ENCODE results near the gene PLCB1. TPM values are rescaled to one million over a fixed set of nuclear protein-coding genes. Genes with fewer than 3 reads are reported as not detected.

The PLCB1 gene
- total RNA-seq, 1 donor from 2014 or later = 7.2 TPM

DNA sequence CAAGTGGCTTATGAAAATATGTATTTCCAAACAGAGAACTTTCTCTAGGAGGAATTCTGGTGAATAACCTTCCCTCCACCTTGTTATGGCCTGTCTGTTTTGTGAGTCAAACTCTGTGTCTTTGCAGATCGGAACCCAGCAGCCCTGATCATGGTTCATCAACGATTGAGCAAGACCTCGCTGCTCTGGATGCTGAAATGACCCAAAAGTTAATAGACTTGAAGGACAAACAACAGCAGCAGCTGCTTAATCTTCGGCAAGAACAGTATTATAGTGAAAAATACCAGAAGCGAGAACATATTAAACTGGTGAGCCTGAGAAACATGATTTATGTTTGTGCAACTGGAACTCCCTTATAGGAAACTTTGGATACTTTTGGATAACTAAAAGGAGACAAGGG, 642.3 kb downstream of the PLCB1 start:
- intact Hi-C loops (cut with DNase I) = no loop called here
- no peak for DNase-seq (ENCODE audit: missing footprints)
- no peak for ATAC-seq

DNA sequence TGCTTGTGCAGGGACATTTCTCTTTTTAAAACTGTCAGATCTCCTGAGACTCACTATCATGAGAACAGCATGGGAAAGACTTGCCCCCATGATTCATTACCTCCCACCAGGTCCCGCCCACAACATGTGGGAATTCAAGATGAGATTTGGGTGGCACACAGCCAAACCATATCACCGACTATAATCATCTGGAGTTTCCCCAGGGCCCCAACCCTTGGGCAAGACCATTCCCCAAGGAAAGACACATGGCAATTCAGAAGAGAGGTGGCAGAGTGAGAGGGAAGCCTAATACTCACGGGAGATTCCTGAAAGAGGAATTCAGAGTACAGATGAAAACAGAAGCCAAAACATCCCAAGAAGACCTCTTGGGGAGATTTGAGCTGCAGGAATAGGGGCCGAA, 645.8 kb downstream of the PLCB1 start:
- DNase-seq (ENCODE audit: missing footprints) (no peak), ATAC-seq (no peak)
- intact Hi-C loops (cut with DNase I) = no loop called here

DNA sequence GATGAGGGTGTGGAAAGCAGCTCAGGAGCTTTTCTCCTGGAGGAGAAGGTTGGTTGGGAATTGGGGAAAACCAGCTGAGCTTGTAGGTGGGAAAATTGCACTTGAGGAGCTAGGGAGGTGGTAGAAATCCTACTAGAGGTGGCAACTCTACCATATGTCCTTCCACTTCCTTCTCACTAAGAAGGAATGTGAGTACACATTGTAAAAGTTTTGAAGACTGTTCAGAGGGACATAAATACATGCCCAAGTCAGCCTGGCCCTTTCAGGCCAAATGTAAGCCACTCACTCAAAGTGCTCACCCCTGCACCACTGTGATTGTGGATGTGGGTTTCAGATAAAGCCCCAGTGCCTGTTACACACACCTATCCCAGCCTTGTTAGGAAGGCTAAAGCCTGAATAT, 646.3 kb downstream of the PLCB1 start:
- DNase-seq (ENCODE audit: missing footprints) (no peak), ATAC-seq (no peak)
- intact Hi-C loops (cut with DNase I) = no loop called here

DNA sequence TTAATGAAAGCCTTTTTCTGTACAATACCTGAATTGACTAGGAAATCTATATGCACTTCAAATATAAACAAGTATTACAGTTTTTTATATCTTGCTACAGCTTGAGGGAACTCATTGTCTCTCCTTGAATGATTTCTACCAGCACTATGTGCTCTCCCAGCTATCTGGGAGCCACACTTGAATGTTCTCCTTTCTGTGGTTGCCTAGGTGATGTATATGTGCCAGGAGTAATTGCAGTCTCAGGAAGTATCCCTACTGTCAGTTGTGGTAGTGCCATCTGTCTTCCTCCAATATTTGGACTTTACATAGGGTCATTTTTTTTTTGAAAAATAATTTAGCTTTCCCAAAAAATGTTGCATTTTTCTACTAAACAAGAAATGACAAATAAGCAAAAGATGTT, 648.8 kb downstream of the PLCB1 start:
- intact Hi-C loops (cut with DNase I) = no loop called here
- ATAC-seq (no peak), DNase-seq (ENCODE audit: missing footprints) (no peak)

DNA sequence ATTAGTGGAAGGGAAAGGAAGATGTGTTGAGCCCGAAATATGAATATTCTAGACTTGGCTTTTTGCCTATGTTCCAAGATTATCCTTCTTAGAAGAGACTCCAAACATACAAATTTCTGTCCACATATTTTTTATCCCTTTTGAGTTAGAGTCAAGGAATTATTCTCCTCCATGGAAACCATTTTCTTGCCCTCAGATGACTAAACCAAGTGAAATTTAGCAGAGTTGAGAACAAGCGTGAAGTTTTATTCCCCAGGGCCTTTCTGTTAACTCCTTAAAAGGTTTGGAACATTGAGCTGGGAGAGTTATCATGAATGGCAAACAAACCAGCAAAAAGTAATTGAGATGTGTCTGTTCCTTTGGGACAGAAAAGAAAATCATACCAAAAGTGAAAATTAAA, 650.7 kb downstream of the PLCB1 start:
- intact Hi-C loops (cut with DNase I) = no loop called here
- no peak for DNase-seq (ENCODE audit: missing footprints)
- ATAC-seq = peak; percentile 39

DNA sequence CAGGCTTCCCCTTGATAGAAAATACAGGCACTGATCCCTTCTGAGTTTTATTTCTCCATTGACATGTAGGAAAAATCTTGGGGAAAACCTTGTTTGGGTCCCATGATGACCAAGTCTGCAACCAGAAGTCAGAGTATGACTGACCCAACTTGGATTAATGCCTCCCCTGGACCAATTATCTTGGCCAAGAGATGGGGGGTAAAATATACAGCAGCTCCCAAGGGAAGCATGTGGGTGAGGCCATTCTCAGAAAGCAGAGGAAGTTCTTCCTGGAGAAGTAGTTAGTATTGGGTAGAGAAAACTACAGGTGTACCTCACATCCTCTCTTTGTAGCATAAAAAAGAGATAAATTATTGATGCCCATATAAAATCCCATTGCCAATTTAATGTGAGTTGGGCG, 651.7 kb downstream of the PLCB1 start:
- no peak for DNase-seq (ENCODE audit: missing footprints)
- intact Hi-C loops (cut with DNase I) = loop anchor here (1.0 kb wide), 1 partner anchor 24 kb away; no protein-coding TSS in a partner anchor
- no peak for ATAC-seq

DNA sequence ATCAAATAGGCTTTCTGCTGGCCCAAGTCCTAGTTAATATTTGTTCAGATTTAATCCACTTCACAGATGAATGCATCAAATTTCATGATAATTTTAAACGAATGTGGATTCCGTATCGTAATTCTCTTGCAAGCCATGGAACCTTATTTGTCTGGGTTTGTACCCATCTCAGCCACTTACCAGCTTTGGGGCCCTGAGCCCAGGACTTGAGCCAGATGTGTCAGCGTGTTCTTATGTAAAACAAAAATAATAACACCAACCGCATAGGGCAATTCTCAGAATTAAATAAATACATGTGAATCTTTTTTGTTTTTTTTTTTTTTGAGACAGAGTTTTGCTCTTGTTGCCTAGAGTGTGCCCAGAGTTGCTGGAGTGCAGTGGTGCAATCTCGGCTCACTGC, 654.3 kb downstream of the PLCB1 start:
- ATAC-seq (no peak), DNase-seq (ENCODE audit: missing footprints) (peak; percentile 67)
- intact Hi-C loops (cut with DNase I) = no loop called here

DNA sequence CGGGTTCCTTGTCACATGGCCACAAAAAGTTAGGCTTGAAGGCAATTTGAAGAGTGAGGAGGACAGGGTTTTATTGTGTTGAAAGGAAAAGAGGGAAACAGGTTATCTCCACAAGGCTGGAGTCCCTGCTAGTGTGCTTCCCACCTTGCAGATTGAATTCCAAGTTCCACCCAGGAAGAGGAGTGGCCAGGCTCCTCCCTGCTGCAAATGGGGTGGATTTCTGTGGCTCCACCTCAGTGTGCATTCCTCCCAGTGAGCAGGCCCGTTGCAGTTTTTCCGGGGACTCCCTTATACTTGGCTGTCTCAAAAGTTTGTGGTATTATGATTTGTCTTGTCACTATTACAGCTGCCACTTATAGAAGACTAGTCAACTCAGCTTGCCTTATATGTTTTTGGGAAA, 655.0 kb downstream of the PLCB1 start:
- no peak for DNase-seq (ENCODE audit: missing footprints)
- intact Hi-C loops (cut with DNase I) = no loop called here
- no peak for ATAC-seq

DNA sequence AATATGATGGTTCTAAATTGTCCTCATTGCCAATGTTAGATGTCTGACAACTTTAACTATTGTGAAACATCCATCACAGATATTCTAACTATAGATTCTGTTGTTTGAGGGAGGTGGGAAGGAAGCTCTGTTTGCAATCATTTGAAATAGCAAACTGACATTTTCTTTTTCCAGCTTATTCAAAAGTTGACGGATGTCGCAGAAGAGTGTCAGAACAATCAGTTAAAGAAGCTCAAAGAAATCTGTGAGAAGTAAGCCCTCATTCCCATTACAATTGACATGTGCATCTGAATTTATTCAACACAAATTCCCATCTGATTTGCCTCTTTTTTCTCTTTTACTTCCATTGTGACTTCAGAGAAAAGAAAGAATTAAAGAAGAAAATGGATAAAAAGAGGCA, 656.2 kb downstream of the PLCB1 start:
- ATAC-seq = no peak
- no peak for DNase-seq (ENCODE audit: missing footprints)
- intact Hi-C loops (cut with DNase I) = no loop called here

DNA sequence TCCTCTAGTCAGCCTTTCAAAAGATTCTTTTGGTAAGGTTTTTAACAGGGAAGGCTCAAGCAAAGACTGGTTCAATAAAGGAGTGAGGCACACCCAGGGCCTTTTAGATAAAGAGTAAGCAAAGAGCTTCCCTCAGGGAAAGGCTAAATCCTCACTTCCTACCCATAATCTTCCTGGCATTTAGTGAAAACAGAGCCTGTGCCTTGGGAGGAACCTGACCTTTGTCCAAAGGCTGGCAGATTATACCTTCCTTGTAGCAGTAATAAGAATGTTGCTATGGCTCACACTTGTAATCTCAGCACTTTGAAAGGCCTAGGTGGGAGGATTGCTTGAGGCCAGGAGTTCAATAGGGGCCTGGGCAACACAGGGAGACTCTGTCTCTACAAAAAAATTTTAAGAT, 656.8 kb downstream of the PLCB1 start:
- intact Hi-C loops (cut with DNase I) = no loop called here
- no peak for DNase-seq (ENCODE audit: missing footprints)
- no peak for ATAC-seq

DNA sequence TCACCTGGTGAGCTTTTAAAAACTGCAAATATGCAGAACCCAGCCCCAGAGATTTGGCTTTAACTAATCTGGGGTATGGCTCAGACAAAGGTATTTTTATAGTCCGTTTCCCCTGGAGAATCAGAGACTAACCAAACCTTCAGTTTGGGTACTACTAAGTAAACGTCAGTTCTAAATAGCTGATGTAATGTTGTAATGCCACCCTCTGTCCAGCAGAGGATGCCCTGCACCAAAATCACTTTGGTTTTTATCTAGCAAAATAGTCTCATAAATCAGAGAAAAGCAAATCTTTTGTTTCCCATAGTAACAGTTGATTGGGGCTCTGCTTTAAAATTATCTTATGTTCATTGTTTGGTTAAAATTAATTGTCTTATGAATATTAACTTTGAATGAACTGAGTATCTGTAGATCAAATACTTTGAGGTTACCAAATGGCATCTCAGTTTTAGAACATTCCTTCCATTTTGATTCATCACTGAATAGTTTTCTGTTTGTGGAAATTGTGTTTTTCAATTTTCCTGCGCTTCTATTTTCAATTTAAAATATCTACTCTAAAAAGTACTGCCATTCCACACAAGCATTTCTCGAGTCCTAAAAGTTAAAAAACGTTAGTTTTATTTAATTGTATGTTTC, 658.5 kb downstream of the PLCB1 start:
- ATAC-seq (peak; percentile 23), DNase-seq (ENCODE audit: missing footprints) (no peak)
- intact Hi-C loops (cut with DNase I) = loop anchor here (1.0 to 5.0 kb wide), 4 partner anchors 62 to 602 kb away; partner anchors contain the start of gene PLCB4

DNA sequence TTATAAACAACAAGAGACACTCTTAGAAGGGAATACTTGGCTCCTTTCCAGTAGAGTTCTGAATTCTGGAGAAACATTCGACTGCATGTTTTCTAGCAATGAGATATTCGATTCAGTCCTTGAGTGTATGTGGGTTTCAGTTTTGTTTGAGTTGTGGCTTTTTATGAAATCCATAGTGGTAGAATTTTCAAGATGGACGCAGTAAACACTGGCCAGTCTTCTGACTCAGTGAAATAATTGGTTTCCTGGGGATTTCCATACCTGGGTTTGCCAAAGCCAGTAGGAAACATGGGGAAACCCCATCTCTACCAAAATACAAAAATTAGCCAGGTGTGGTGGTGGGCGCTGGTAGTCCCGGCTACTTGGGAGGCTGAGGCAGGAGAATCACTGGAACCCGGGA, 663.3 kb downstream of the PLCB1 start:
- ATAC-seq = no peak
- no peak for DNase-seq (ENCODE audit: missing footprints)
- intact Hi-C loops (cut with DNase I) = no loop called here

DNA sequence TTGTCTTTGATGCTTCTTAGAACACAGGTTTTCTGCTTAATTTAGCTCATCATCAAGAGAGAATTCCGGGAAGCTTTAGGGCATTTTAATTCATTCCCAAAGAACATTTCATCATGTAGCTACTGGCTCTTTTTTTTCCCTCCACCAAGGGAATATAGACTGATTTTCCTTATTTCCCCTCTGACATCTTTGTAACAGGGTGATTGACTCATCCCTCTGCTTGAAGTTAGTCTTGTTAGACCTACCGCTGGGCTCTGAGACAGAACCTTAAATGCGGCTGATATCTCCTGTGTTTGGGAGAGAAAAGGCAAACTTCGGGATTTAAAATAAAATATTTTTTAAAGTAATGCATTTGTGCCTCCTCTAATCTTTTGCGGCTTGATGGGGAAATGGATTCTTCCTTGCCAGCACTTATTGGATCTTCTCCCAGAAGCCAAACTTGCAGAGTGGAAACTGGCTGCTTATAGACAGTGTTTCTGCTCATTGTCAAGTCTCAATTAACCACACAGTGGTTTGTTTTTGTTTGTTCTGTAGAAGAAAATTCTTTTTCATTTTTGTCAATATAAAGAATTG, 664.1 kb downstream of the PLCB1 start:
- intact Hi-C loops (cut with DNase I) = no loop called here
- ATAC-seq (peak; percentile 56), DNase-seq (ENCODE audit: missing footprints) (no peak)

DNA sequence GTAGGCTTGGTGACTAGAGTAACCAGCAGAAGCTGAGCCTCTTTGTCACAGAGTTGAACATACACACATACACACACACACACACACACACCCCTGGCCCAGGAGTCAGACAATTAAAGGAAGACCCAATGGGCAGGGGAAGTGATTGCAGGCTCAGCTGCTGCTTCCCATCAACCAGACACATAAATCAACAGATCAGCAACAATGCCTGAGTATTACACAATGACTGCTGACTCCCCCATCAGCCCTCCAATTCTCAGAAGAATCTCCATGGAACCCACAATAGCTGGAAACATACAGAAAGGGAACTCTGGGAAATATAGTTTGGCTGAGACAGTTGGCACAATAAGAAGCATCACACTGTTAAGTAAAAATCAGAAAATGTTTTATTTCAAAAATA, 666.4 kb downstream of the PLCB1 start:
- intact Hi-C loops (cut with DNase I) = no loop called here
- DNase-seq (ENCODE audit: missing footprints) = no peak
- ATAC-seq = peak; percentile 73

DNA sequence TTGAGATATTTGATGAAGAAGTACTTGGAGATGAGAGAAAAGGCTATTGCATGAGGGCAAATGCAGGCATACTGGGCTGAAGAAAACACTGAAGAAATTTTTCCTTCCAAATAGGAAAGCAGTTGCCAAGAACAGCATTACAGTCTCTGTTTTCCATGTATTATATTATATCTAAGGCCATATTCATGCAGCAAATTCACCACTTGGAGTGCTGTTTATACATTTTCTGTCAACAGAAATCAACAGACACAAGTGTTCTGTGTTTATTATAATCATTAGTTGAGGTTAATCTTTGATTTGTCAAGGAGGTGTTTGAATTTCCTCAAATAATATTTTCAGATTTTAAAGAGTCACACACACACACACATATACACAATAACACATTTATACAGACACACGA, 668.0 kb downstream of the PLCB1 start:
- DNase-seq (ENCODE audit: missing footprints) = no peak
- intact Hi-C loops (cut with DNase I) = no loop called here
- ATAC-seq = no peak

DNA sequence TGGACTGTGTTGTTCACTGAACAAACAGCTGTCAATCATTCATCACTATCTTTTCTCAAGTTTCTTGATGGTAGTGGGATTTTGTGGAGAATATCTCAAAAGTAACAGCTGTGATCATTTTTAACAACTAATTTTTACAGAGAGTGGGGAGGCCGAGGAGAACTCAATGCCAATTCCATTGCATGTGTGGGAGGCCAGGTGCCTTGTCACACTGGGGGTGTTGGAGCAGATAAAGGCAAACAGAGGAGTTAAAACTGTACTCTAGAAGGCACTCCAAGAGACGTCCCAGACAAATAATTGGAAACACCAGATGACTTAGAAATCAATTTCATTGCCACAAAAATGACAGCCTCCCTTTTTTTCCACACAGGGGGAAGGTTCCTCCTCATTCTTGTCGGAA, 669.6 kb downstream of the PLCB1 start:
- intact Hi-C loops (cut with DNase I) = no loop called here
- DNase-seq (ENCODE audit: missing footprints) = no peak
- no peak for ATAC-seq

DNA sequence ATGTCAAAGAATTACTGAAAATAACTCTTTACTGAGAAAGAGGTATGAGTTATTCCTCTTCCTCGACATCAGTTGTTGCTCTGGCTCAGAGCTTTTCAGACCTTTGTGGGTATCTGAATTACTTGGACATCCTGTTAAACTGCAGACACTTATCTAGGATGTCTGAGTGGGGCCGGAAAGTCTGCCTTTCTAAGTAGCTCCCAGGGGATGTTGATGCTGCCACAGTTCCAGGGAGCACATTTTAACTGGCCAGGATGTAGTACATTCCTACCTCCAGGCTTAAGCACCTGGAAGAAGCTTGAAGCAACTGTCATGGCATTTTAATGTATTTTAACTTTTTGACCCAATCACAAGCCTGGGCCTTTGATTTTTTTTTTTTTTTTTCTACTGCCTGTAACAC, 671.0 kb downstream of the PLCB1 start:
- intact Hi-C loops (cut with DNase I) = no loop called here
- ATAC-seq (no peak), DNase-seq (ENCODE audit: missing footprints) (no peak)

DNA sequence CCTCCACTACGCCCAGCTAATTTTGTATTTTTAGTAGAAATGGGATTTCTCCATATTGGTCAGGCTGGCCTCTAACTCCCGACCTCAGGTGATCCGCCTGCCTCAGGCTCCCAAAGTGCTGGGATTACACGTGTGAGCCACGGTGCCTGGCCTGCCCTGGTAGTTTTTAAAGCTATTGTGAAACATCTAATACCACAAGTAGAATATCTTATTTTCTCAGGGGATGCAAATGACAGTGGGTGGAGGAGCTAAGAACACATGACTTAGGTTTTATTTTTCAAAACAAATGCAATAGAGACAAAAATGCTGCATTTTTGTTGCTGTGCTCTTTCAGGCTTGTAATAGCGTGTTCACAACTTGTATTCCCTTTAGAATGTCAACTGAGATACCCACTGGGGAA, 671.9 kb downstream of the PLCB1 start:
- ATAC-seq = no peak
- no peak for DNase-seq (ENCODE audit: missing footprints)
- intact Hi-C loops (cut with DNase I) = no loop called here

DNA sequence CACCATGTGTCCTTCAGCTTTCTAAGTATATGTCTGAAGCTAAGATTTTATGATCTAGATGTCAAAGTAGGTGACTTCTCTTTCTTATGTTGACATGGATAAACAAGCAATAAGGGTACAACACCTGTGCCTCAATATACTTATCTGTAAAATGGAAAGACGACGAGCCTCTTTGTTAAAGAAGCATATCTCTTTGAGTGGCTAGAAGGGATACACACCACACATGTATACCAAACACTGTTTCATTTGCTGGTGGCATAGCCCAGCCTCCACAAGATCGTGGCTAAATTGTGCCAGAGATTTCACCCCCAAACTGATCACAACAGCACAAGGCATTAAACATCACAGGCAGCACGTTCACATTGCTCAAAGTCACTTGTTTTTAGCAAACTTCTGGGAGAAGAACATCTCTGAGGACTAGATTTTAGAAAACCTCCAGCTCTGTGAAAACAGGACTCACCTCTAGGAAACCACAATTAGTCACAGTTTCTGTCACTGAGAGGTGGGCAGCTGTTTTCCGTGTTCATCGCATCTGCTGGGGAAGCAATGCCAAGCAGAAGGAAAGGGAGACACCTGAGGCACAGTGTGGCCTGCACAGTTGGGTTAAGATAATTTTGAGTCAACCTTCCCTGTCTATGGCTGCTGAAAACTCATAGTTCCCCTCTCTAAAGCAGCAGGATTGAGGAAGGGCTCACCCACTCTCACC, 673.8 kb downstream of the PLCB1 start:
- intact Hi-C loops (cut with DNase I) = no loop called here
- ATAC-seq (no peak), DNase-seq (ENCODE audit: missing footprints) (no peak)

DNA sequence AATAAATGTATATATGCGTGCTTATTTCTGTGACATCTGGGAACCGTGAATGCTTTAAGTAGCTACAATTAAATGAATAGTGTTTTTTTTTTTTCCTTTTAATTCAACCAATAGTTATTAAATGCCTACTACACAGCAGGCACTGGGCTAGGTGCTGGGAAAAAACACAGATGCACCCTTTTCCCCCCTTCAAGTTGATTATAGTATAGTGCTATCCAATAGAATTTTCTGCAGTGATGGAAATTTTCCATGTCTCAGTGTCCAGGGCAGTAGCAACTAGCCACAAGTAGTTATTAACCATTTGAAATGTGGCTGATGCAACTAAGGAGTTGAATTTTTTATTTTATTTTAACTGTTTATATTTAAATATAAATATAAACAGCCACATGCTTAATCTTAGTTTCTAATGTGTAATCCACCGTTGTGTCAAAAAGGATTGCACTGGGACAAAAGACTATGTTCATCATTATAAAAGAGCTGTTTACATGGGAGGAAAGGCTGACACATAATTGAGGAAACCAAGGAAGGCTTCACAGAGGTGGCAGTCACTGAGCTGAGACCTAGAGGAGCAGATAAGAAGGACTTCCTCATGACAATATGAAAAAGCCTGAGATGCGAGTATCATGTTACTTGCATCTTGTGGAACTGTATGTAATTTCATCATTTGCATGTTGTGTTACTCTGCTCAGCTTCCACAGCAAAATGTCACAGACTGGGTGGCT, 675.6 kb downstream of the PLCB1 start:
- intact Hi-C loops (cut with DNase I) = no loop called here
- DNase-seq (ENCODE audit: missing footprints) (no peak), ATAC-seq (no peak)
